ENCODE results near the gene LHX6. TPM values are rescaled to one million over a fixed set of nuclear protein-coding genes. Genes with fewer than 3 reads are reported as not detected.

LHX6 gene
- total RNA-seq, 1 experiment from 2014 or later = 4.1 TPM

DNA sequence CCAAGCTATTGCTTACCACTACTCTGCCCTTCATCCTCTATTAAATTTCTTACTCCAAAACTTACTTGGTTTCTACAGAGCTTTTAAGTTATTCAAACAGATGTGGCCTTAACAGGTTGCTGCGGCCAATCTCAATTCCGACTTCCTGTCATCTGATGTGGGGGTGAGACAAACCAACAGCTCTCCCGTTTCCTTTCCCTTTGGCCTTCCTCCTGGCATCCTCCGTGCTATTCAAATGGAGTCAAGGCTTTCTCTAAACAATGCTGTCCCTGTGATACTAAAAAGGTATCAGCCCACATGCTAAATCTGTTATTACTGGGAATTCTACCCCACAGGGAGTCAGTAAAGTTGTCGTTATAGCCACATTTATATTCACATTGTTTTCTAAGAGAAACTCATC is 24.0 kb upstream of the LHX6 start:
- Histone ChIP-seq H3K36me3 (ENCODE audit: control insufficient read depth in 1 of 2, insufficient read depth in 2 of 2, low read length in 2 of 2) (peaks cover 17 to 23% of the 10 kb centered on the region in 2 experiments), H3K9me2 (ENCODE audit: insufficient read depth) (no peaks in the 10 kb centered on the region), H3K4me1 (ENCODE audit: control insufficient read depth in 1 of 2, insufficient read depth in 2 of 2, low read length in 2 of 2) (peaks cover 0 to 5% of the 10 kb centered on the region in 2 experiments; a peak in 1 of 4 replicates), H4K20me1 (ENCODE audit: insufficient read depth) (no peaks in the 10 kb centered on the region), H3K4me2 (ENCODE audit: low read length) (no peak overlapping the region), H3K9ac (ENCODE audit: low read length) (no peak overlapping the region), H3K27ac (ENCODE audit: low read depth, low read length) (no peak overlapping the region), H3K4me3 (replicated peaks in 1 of 2; ENCODE audit: low read depth in 1 of 2, low read length in 2 of 2) (no peak overlapping the region), H2AFZ (ENCODE audit: low read depth, low read length, poor library complexity, severe bottlenecking) (no peak overlapping the region), H3K27me3 (ENCODE audit: insufficient read depth, low read length) (no peaks in the 10 kb centered on the region), H3K79me2 (ENCODE audit: insufficient read depth, low read length) (peaks cover 29% of the 10 kb centered on the region), H3K9me3 (ENCODE audit: control insufficient read depth in 1 of 2, insufficient read depth in 1 of 2, low read depth in 1 of 2, low read length in 2 of 2) (no peaks in the 10 kb centered on the region)
- intact Hi-C loops (cut with micrococcal nuclease) = no loop called here
- POLR2A ChIA-PET = no interaction called here
- CTCF ChIA-PET = no interaction called here
- ATAC-seq (no peak), DNase-seq (ENCODE audit: low read depth, low spot score) (no peak)
- TF ChIP-seq ELF1 (IDR thresholded peaks at IDR 0.05; ENCODE audit: borderline replicate concordance, low read depth) = no peak
- TF ChIP-seq ZBTB33 (IDR thresholded peaks at IDR 0.05; ENCODE audit: extremely low read depth, insufficient replicate concordance, low read length) = no peak
- TF ChIP-seq POLR2AphosphoS5 (IDR thresholded peaks at IDR 0.05; ENCODE audit: low read depth, low read length) = no peak
- no peak for TF ChIP-seq YY1 (IDR thresholded peaks at IDR 0.05; ENCODE audit: extremely low read depth, insufficient replicate concordance, low read depth, low read length)
- no peak for TF ChIP-seq ZFX (IDR thresholded peaks at IDR 0.05)
- no peak for TF ChIP-seq POLR2A (IDR thresholded peaks at IDR 0.05; ENCODE audit: borderline replicate concordance, extremely low read depth, insufficient read depth, insufficient read length)
- no peak for TF ChIP-seq EZH2 (IDR thresholded peaks at IDR 0.05)
- no TSS peak for BruUV-seq (replicated peaks)
- RAD21 ChIA-PET (ENCODE audit: low non-redundant PET in 1 of 2, low total read pairs in 2 of 2, uncharacterized antibody in 2 of 2, unreplicated experiment in 2 of 2) = no interaction called here

GRCh38 chr9:122251351-122251750 is 22.6 kb upstream of the LHX6 start:
- no peak overlapping the region for H3K4me2 ChIP-seq (ENCODE audit: low read length)
- ATAC-seq (no peak), DNase-seq (ENCODE audit: low read depth, low spot score) (no peak)
- CTCF ChIA-PET = no interaction called here
- no peaks in the 10 kb centered on the region for H3K9me2 ChIP-seq (ENCODE audit: insufficient read depth)
- no peak overlapping the region for H3K27ac ChIP-seq (ENCODE audit: low read depth, low read length)
- no peaks in the 10 kb centered on the region for H4K20me1 ChIP-seq (ENCODE audit: insufficient read depth)
- H3K9me3 ChIP-seq (ENCODE audit: control insufficient read depth in 1 of 2, insufficient read depth in 1 of 2, low read depth in 1 of 2, low read length in 2 of 2) = no peaks in the 10 kb centered on the region
- H3K79me2 ChIP-seq (ENCODE audit: insufficient read depth, low read length) = peaks cover 17% of the 10 kb centered on the region; the same call in 1 of the 2 replicates
- POLR2A ChIA-PET = no interaction called here
- RAD21 ChIA-PET (ENCODE audit: low non-redundant PET in 1 of 2, low total read pairs in 2 of 2, uncharacterized antibody in 2 of 2, unreplicated experiment in 2 of 2) = no interaction called here
- H3K27me3 ChIP-seq (ENCODE audit: insufficient read depth, low read length) = no peaks in the 10 kb centered on the region
- no peak overlapping the region for H3K9ac ChIP-seq (ENCODE audit: low read length)
- H3K36me3 ChIP-seq (ENCODE audit: control insufficient read depth in 1 of 2, insufficient read depth in 2 of 2, low read length in 2 of 2) = peaks cover 22 to 28% of the 10 kb centered on the region in 2 experiments
- no peak overlapping the region for H2AFZ ChIP-seq (ENCODE audit: low read depth, low read length, poor library complexity, severe bottlenecking)
- no peak for TF ChIP-seq CBX3 (IDR thresholded peaks at IDR 0.05; ENCODE audit: low read depth)
- no peak for TF ChIP-seq JUND (IDR thresholded peaks at IDR 0.05)
- TF ChIP-seq POLR2AphosphoS5 (IDR thresholded peaks at IDR 0.05; ENCODE audit: low read depth, low read length) = no peak
- TF ChIP-seq ZBTB33 (IDR thresholded peaks at IDR 0.05; ENCODE audit: extremely low read depth, insufficient replicate concordance, low read length) = no peak
- no peak overlapping the region for H3K4me3 ChIP-seq (replicated peaks in 1 of 2; ENCODE audit: low read depth in 1 of 2, low read length in 2 of 2)
- H3K4me1 ChIP-seq (ENCODE audit: control insufficient read depth in 1 of 2, insufficient read depth in 2 of 2, low read length in 2 of 2) = peaks cover 0 to 5% of the 10 kb centered on the region in 2 experiments; a peak in 1 of 4 replicates
- intact Hi-C loops (cut with micrococcal nuclease) = no loop called here
- BruUV-seq (replicated peaks) = no TSS peak
